K562 (cell line): ENCODE results near the gene ZNF213. TPM values are rescaled to one million over a fixed set of nuclear protein-coding genes. Genes with fewer than 3 reads are reported as not detected.

Experiments
- BDP1 ChIP-seq: IDR thresholded peaks from 3 replicates; pipeline ENCODE4 v1.6.1; 2011; ENCODE audit not compliant: insufficient read length, insufficient read depth
- DPF2 ChIP-seq: fragments of 450-650 bp; IDR thresholded peaks from 2 replicates; pipeline ENCODE4 v1.6.1; 2016
- EP400 ChIP-seq: fragments of 450-650 bp; IDR thresholded peaks from 2 replicates; pipeline ENCODE4 v1.6.1; 2017; ENCODE audit warnings: antibody characterized with exemption, mild to moderate bottlenecking, moderate library complexity
- KLF16 ChIP-seq: IDR thresholded peaks from 2 replicates; pipeline ENCODE4 v1.6.1; 2016; ENCODE audit warnings: antibody characterized with exemption
- NFE2 ChIP-seq: IDR thresholded peaks from 2 replicates; pipeline ENCODE4 v1.6.1; 2014; ENCODE audit warnings: antibody characterized with exemption, low read depth
- POLR3A ChIP-seq: IDR thresholded peaks from 2 replicates; pipeline ENCODE4 v1.6.1; 2011; ENCODE audit warnings: borderline replicate concordance, mild to moderate bottlenecking, moderate library complexity; ENCODE audit not compliant: insufficient read length, insufficient read depth; ENCODE audit errors: extremely low read depth
- SPI1 ChIP-seq: IDR thresholded peaks from 2 replicates; pipeline ENCODE4 v1.6.1; 2011; ENCODE audit warnings: low read depth, low read length, control low read depth, borderline replicate concordance
- ZNF41 ChIP-seq: fragments of 250-450 bp; sonication (Bioruptor Pico); conservative IDR thresholded peaks from 2 replicates; pipeline ENCODE4 v1.4.0; 2020; ENCODE audit warnings: mild to moderate bottlenecking
- ZNF584 ChIP-seq: fragments of 200-800 bp; sonication (Bioruptor generic); IDR thresholded peaks from 2 replicates; pipeline ENCODE4 v1.6.1; 2016; ENCODE audit warnings: low read depth, mild to moderate bottlenecking, missing genetic modification characterization, missing compliant biosample characterization
- polyA plus RNA-seq, 8 experiments: library from polyadenylated mRNA; depleted of rRNA in 4 of 8; stranded (reverse) in 5 of 8; unstranded in 3 of 8; fragments of >200 nt; fragmentation: Nextera tagmentation in 2 of 8; fragmentation: Illumina TruSeq in 1 of 8; extraction: Ambion mirVana in 2 of 8; extraction: Trizol in 1 of 8; gene quantifications; 2 replicates each; pipeline versions ENCODE4 v1.2.1 to v1.2.3, GENCODE V29; 2011 to 2014; ENCODE audit warnings: inconsistent platforms in 1 of 8, missing spikeins in 1 of 8
- total RNA-seq, 7 experiments: library from RNA; depleted of rRNA in 6 of 7; stranded (reverse); fragments of >200 nt in 6 of 7; fragmentation: Illumina TruSeq in 2 of 7; extraction: Trizol in 2 of 7; gene quantifications; 2 replicates each; pipeline versions ENCODE4 v1.2.1 to v1.2.3, GENCODE V29; 2011 to 2021; ENCODE audit warnings: low replicate concordance in 1 of 7
- TF ChIP-seq, protein P1 (sequence below): IDR thresholded peaks from 3 replicates; pipeline ENCODE4 v1.6.1; 2011; ENCODE audit warnings: borderline replicate concordance, mild to moderate bottlenecking; ENCODE audit not compliant: insufficient read length, insufficient read depth
- TF ChIP-seq, protein P2 (sequence below): sonication (generic); formaldehyde crosslinking; IDR thresholded peaks from 2 replicates; pipeline ENCODE4 v1.8.0; 2022; ENCODE audit warnings: mild to moderate bottlenecking, missing genetic modification reagents, borderline replicate concordance
- TF ChIP-seq, protein P3 (sequence below): fragments of 450-650 bp; IDR thresholded peaks from 2 replicates; pipeline ENCODE4 v1.6.1; 2016; ENCODE audit warnings: low read depth, mild to moderate bottlenecking, moderate library complexity

ZNF213 gene
- total and polyA plus RNA-seq, 9 of the 15 experiments (the other 6 are each of a cell fraction or from before 2014, with no cell fraction given), result 0.49 to 10.0 (median 1.8) TPM

DNA sequence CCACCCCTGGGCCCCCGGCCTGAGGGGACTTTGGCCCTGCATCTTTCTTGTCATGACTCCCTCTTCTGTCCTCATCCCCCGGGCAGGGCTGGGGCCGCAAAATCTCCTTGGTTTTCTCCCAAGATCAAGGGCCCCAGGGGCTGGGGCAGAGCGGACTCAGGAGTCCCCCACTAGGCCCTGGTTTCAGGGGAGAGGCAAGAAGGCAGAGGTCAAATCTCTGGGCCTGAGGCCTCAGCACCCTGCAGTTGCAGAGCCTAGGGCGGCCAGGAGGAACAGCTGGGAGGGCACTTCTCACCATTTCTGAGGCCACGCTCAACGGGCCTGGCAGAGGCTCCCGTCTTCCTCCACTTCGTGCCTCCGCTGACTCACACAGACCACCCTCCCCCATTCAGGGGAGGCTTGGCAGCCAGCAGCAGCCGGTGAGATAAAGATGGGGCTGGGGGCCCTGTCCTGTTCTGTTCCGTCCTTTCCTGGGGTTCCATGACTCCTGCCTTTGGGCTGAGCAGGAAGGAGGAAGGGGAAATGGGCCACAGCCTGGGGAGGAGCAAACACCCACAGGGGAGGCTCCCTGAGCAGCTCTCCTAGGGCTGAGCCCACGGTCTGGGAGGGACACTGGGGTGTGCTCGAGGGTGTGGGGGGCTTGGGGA, 48.1 kb upstream of the ZNF213 start (continued):
- TF ChIP-seq, protein P1, sequence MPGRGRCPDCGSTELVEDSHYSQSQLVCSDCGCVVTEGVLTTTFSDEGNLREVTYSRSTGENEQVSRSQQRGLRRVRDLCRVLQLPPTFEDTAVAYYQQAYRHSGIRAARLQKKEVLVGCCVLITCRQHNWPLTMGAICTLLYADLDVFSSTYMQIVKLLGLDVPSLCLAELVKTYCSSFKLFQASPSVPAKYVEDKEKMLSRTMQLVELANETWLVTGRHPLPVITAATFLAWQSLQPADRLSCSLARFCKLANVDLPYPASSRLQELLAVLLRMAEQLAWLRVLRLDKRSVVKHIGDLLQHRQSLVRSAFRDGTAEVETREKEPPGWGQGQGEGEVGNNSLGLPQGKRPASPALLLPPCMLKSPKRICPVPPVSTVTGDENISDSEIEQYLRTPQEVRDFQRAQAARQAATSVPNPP, result no peak
- TF ChIP-seq NFE2 (no peak), BDP1 (no peak), ZNF584 (CRISPR knock-in tag) (no peak), ZNF41 (CRISPR knock-in tag) (no peak), POLR3A (no peak), DPF2 (no peak), EP400 (no peak), SPI1 (0 out of 2 replicates have a peak, but pooled peaks have one; percentile 10), KLF16 (no peak)
- TF ChIP-seq, protein P2, sequence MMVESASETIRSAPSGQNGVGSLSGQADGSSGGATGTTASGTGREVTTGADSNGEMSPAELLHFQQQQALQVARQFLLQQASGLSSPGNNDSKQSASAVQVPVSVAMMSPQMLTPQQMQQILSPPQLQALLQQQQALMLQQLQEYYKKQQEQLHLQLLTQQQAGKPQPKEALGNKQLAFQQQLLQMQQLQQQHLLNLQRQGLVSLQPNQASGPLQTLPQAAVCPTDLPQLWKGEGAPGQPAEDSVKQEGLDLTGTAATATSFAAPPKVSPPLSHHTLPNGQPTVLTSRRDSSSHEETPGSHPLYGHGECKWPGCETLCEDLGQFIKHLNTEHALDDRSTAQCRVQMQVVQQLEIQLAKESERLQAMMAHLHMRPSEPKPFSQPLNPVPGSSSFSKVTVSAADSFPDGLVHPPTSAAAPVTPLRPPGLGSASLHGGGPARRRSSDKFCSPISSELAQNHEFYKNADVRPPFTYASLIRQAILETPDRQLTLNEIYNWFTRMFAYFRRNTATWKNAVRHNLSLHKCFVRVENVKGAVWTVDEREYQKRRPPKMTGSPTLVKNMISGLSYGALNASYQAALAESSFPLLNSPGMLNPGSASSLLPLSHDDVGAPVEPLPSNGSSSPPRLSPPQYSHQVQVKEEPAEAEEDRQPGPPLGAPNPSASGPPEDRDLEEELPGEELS (CRISPR knock-in tag), result no peak
- TF ChIP-seq, protein P3, sequence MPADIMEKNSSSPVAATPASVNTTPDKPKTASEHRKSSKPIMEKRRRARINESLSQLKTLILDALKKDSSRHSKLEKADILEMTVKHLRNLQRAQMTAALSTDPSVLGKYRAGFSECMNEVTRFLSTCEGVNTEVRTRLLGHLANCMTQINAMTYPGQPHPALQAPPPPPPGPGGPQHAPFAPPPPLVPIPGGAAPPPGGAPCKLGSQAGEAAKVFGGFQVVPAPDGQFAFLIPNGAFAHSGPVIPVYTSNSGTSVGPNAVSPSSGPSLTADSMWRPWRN, result no peak
